ENCODE results near the gene GLI1.

GLI1 gene

DNA sequence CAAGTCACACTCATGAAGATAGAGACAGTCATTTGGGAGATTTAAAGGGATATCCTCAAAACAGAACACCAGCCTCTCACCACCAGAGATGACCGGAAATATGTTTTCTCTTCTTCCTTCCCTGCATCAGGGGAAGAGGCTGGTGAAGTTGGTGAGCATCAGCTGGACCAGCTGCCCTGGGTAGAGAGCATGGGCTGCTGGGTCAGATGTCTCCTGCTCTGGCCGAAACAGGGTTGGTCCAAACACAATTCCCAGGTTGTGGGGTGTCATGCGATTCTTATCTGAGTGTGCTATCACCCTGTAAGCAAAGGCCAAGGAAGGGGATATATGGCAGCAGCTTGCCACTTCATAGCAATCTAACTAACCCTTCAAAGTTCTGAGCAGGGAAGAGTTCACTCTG lies 12.8 kb downstream of the GLI1 start:
- no peak overlapping the region for H3K4me3 ChIP-seq (replicated peaks; ENCODE audit: low read depth, low read length)
- TF ChIP-seq CTCF (IDR thresholded peaks at IDR 0.05; ENCODE audit: low read depth, low read length, missing control alignments) = no peak
- no peak for DNase-seq (ENCODE audit: extremely low read depth, low read depth)

DNA sequence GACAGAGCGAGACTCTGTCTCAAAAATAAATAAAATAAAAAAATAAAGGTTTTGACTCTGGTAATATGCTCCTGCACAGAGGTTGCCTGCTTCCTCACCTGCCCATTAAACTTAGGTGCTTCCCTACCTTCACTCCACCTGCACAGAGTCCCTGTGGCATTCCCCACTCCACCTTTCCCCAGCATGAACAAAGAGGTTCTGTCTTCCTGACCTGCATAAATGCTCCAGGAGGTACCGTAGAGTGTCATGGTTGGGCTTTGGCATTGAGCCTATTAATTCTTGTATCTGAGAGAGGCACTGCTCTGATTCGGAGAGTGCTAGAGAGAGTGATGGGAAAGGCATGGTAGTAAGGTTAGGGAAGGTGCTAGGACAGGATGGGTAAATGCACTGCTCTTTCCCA lies 13.8 kb downstream of the GLI1 start:
- no peak overlapping the region for H3K4me3 ChIP-seq (replicated peaks; ENCODE audit: low read depth, low read length)
- no peak for TF ChIP-seq CTCF (IDR thresholded peaks at IDR 0.05; ENCODE audit: low read depth, low read length, missing control alignments)
- no peak for DNase-seq (ENCODE audit: extremely low read depth, low read depth)

- no peak for TF ChIP-seq CTCF (IDR thresholded peaks at IDR 0.05; ENCODE audit: low read depth, low read length, missing control alignments)
- no peak overlapping the region for H3K4me3 ChIP-seq (replicated peaks; ENCODE audit: low read depth, low read length)
- DNase-seq (ENCODE audit: extremely low read depth, low read depth) = no peak
Measured at GRCh38 chr12:57473886-57474285, 14.3 kb downstream of the GLI1 start.

- no peak for DNase-seq (ENCODE audit: extremely low read depth, low read depth)
- no peak for TF ChIP-seq CTCF (IDR thresholded peaks at IDR 0.05; ENCODE audit: low read depth, low read length, missing control alignments)
- no peak overlapping the region for H3K4me3 ChIP-seq (replicated peaks; ENCODE audit: low read depth, low read length)
Measured at GRCh38 chr12:57474430-57474829, 14.8 kb downstream of the GLI1 start.

- no peak overlapping the region; the same call in 1 of the 2 replicates for H3K4me3 ChIP-seq (replicated peaks; ENCODE audit: low read depth, low read length)
- no peak for DNase-seq (ENCODE audit: extremely low read depth, low read depth)
- no peak for TF ChIP-seq CTCF (IDR thresholded peaks at IDR 0.05; ENCODE audit: low read depth, low read length, missing control alignments)
Measured at GRCh38 chr12:57474862-57475261, 15.3 kb downstream of the GLI1 start.

DNA sequence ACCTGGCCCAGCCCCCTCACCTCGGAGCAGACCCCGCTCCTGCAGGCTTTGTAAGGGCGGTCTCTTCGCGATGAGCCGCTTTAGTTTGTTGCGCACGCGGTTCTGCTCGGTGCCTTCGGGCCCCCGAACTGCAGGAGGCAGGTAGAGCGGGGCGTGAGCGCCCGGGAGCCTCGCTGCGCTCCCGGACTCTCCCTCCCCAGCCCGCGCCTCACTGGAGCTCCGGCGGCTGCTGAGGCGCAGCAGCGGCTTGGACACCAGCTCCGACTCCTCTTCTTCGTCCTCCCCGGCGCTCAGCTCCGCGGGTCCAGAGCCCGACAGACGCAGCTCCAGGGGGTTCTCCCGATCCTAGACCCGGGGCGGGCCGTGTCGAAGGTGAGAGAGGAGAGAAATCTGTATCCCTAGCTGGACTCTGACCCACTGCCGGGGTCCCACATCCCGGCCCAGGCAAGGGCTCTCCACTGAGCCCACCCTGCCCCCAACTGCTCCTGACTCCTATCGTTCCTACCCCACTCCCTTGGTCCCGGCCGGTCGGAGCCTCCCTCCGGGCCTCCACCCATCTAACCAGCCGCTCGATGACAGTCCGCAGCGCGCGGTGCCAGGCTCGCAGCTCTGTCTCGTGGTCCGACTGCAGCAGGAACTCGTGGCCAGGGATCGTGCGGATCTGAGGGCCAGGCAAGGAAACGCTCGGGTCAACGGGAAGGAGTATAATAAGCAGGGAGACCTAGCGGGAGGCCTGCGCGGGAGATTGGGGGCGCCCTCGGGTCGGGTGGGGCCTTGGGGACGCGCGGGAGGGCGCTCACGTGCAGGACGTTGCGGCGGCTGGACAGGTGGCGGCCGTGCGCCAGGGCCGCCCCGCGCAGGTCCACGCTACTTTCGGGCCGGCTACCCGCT lies 15.9 kb downstream of the GLI1 start:
- TF ChIP-seq CTCF (IDR thresholded peaks at IDR 0.05; ENCODE audit: low read depth, low read length, missing control alignments) = no peak
- DNase-seq (ENCODE audit: extremely low read depth, low read depth) = no peak
- H3K4me3 ChIP-seq (replicated peaks; ENCODE audit: low read depth, low read length) = peak overlapping the region; percentile 34
